GM12891 (cell line): ENCODE data around the gene VSX1.

ENCODE experiments used
- POLR2A ChIP-seq: IDR thresholded peaks from 2 replicates; pipeline ENCODE4 v1.6.1; 2011; ENCODE audit warnings: low read depth, low read length, control low read depth
- POLR2AphosphoS5 ChIP-seq: IDR thresholded peaks from 2 replicates; pipeline ENCODE4 v1.6.1; 2011; ENCODE audit warnings: low read depth, low read length, control low read depth
- POU2F2 ChIP-seq: IDR thresholded peaks from 2 replicates; pipeline ENCODE4 v1.6.1; 2011; ENCODE audit warnings: low read depth, mild to moderate bottlenecking, control low read depth, low read length, moderate library complexity
- SPI1 ChIP-seq: IDR thresholded peaks from 2 replicates; pipeline ENCODE4 v1.6.1; 2011; ENCODE audit warnings: low read depth, low read length, control low read depth
- TAF1 ChIP-seq: IDR thresholded peaks from 2 replicates; pipeline ENCODE4 v1.6.1; 2011; ENCODE audit warnings: low read depth, low read length, control low read depth

GRCh38 chr20:25036331-25036936 lies 45.5 kb downstream of the VSX1 start:
- TF ChIP-seq POLR2AphosphoS5: no peak
- TF ChIP-seq POLR2A: no peak
- no peak for TF ChIP-seq TAF1
- no peak for TF ChIP-seq SPI1
- no peak for TF ChIP-seq POU2F2
